ENCODE results near the gene RUNX3. TPM values are rescaled to one million over a fixed set of nuclear protein-coding genes. Genes with fewer than 3 reads are reported as not detected.

Gene RUNX3
- total RNA-seq, 1 donor from 2014 or later, result not detected

DNA sequence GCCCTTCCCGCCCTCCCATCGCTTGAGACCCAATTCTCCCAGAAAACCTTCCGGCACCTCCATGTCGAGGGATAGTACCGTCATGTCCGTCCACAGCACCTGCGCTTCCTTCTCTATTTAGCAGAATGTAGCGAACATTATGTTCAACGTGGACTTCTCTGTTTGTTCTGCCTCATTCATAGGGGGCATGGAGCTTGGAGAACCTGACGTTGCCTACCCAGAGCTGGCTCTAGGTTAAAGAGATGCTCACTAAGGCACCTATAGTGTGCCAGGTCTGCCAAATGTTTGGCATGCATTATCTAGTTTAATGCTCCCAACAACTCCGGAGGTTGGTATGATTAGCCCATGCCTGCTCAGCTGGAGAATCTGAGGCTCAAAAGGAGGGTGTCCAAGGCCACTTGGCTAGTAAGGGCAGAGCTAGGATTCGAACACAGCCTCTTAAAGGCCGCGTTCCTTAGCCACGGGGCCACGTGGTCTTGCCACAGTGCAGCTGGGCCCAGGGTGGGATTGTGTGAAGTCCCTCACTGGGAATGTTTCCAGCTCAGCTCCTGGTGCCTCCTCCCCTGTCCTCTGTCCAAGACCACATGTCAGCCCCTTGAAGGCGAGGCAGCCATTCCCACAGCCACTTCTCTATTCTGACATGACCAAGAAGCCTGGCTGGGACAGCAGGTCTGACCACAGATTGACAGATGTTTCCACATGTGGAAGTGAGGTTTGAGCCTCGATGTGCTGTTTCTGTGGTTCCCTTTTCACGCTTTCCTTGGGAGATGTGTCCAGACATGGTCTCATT is 57.8 kb downstream of the RUNX3 start:
- Mint-ChIP-seq H3K27ac (ENCODE audit: unreplicated experiment) (no peak overlapping the region), H3K9me3 (ENCODE audit: unreplicated experiment) (no peaks in the 10 kb centered on the region), H3K4me1 (ENCODE audit: unreplicated experiment) (no peaks in the 10 kb centered on the region), H3K27me3 (ENCODE audit: unreplicated experiment) (peaks cover 13% of the 10 kb centered on the region), H3K36me3 (ENCODE audit: unreplicated experiment) (no peaks in the 10 kb centered on the region), H3K4me3 (ENCODE audit: unreplicated experiment) (no peak overlapping the region)
- peak; percentile 32 for DNase-seq (ENCODE audit: extremely low spot score, unreplicated experiment)
- TF ChIP-seq, protein P1, sequence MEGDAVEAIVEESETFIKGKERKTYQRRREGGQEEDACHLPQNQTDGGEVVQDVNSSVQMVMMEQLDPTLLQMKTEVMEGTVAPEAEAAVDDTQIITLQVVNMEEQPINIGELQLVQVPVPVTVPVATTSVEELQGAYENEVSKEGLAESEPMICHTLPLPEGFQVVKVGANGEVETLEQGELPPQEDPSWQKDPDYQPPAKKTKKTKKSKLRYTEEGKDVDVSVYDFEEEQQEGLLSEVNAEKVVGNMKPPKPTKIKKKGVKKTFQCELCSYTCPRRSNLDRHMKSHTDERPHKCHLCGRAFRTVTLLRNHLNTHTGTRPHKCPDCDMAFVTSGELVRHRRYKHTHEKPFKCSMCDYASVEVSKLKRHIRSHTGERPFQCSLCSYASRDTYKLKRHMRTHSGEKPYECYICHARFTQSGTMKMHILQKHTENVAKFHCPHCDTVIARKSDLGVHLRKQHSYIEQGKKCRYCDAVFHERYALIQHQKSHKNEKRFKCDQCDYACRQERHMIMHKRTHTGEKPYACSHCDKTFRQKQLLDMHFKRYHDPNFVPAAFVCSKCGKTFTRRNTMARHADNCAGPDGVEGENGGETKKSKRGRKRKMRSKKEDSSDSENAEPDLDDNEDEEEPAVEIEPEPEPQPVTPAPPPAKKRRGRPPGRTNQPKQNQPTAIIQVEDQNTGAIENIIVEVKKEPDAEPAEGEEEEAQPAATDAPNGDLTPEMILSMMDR (IDR thresholded peaks at IDR 0.05), result no peak

- Mint-ChIP-seq H3K4me3 (ENCODE audit: unreplicated experiment) (no peak overlapping the region), H3K27ac (ENCODE audit: unreplicated experiment) (no peak overlapping the region), H3K9me3 (ENCODE audit: unreplicated experiment) (no peaks in the 10 kb centered on the region), H3K4me1 (ENCODE audit: unreplicated experiment) (no peaks in the 10 kb centered on the region), H3K36me3 (ENCODE audit: unreplicated experiment) (no peaks in the 10 kb centered on the region), H3K27me3 (ENCODE audit: unreplicated experiment) (peaks cover 18% of the 10 kb centered on the region)
- TF ChIP-seq, protein P1 (IDR thresholded peaks at IDR 0.05), result no peak
- peak; percentile 66 for DNase-seq (ENCODE audit: extremely low spot score, unreplicated experiment)
Observed at GRCh38 chr1:24871306-24871901, 58.7 kb downstream of the RUNX3 start.

DNA sequence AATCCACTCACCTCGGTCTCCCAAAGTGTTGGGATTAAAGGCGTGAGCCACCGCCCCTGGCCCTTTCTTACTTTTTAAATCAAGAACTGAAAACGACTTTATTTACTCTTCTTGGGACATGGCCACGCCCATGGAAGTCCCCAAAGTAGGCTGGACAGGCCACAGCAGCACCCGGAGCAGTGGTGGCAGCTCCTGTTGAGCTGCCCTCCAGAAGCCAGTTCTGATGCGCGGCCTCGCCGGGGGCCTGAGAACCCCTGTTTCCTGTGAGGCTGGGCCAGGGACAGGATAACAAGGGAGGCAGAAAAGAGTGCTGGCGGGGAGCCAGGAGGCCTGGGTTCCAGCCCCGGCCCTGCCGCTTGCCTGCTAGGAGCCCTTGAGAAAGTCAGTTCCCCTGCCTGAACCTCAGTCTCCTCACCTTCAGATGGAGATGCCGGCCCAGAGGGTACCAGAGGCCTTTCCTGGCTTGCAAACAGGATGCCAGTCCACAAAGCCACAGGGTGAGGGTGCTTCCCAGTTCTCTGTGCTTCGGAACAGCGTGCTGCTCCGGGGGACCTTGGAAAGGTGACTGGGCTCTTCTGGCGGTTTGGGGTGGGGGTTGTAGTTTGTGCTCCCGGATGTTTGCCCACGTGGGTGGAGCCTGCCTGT is 59.4 kb downstream of the RUNX3 start:
- TF ChIP-seq, protein P1 (IDR thresholded peaks at IDR 0.05), result no peak
- DNase-seq (ENCODE audit: extremely low spot score, unreplicated experiment), result peak; percentile 76
- H3K27me3 Mint-ChIP-seq (ENCODE audit: unreplicated experiment), result peaks cover 18% of the 10 kb centered on the region
- H3K9me3 Mint-ChIP-seq (ENCODE audit: unreplicated experiment), result no peaks in the 10 kb centered on the region
- no peaks in the 10 kb centered on the region for H3K36me3 Mint-ChIP-seq (ENCODE audit: unreplicated experiment)
- no peaks in the 10 kb centered on the region for H3K4me1 Mint-ChIP-seq (ENCODE audit: unreplicated experiment)
- no peak overlapping the region for H3K27ac Mint-ChIP-seq (ENCODE audit: unreplicated experiment)
- H3K4me3 Mint-ChIP-seq (ENCODE audit: unreplicated experiment), result no peak overlapping the region

GRCh38 chr1:24868016-24868875 is 61.8 kb downstream of the RUNX3 start:
- no peak overlapping the region for H3K4me3 Mint-ChIP-seq (ENCODE audit: unreplicated experiment)
- H3K27ac Mint-ChIP-seq (ENCODE audit: unreplicated experiment), result no peak overlapping the region
- peak; percentile 62 for DNase-seq (ENCODE audit: extremely low spot score, unreplicated experiment)
- TF ChIP-seq, protein P1 (IDR thresholded peaks at IDR 0.05), result no peak
- H3K9me3 Mint-ChIP-seq (ENCODE audit: unreplicated experiment), result no peaks in the 10 kb centered on the region
- H3K27me3 Mint-ChIP-seq (ENCODE audit: unreplicated experiment), result peaks cover 15% of the 10 kb centered on the region
- no peaks in the 10 kb centered on the region for H3K36me3 Mint-ChIP-seq (ENCODE audit: unreplicated experiment)
- peaks cover 5% of the 10 kb centered on the region for H3K4me1 Mint-ChIP-seq (ENCODE audit: unreplicated experiment)

Measured in osteocyte (in vitro differentiated cells).